Head of caudate nucleus (tissue), 42 donors: Measurements from ENCODE around the gene CASTOR1.
"Not testable (repeated sequence)": the region's sequence is repeated elsewhere in the genome, so short reads cannot be mapped to it uniquely, and the experiment has no call there.

Source experiments
- DNase-seq, 42 donors: peaks; one replicate each; pipeline versions ENCODE4 v3.0.0 to v3.0.0-alpha.2; 2020 to 2021; ENCODE audit warnings: mixed read lengths in 7 of 42
- intact Hi-C: fragments of 100-400 bp; cut with DNase I; formaldehyde crosslinking; loops from one replicate; pipeline ENCODE4 v1.15.0; 2022

The CASTOR1 gene

DNA sequence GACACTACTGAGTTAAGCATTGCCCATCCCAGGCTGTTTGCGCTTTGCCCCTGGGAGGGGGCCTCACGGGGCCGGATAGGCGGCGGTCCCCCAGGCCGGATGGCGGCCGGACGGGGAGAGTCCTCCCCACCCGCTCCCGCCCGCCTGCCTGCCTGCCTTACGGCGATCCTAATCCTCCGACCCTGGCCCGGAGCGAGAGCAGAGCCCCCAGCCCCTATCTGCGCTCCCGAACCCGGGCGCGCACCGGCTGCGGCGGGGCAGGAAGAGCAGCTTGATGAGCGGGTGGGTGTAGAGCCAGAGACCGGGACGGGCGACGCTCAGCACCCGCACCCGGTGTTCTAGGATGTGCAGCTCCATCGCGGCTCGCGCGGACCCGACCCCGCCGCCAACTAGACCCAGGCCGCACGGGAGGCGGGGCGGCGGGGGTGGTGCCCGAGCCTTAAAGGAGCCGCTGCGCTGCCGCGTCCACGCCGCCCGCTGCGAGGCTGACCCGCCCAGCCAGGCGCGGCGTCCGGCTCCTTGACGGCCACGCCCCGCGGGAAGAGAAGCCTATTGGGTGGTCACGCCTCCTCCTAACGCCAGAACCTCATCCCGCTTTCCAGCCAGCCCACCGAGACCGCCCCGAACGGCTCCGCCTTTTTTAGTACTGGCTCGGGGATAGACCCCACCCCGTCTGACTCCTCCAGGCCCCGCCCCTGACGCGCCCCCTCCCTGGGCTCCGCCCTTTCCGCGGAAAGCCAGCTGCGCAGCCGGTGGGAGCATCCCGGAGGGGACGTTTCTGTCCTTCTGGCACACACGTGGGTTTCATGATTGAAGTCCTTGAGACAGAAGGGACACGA is at the start of gene CASTOR1:
CASTOR1 (minus strand) TSS at position 365 of the 839 bp plus-strand sequence; CDS start at position 357, 8 bp downstream.
- peak; percentile 91 to 99 (median 98) for DNase-seq
- intact Hi-C loops = no loop called here

DNA sequence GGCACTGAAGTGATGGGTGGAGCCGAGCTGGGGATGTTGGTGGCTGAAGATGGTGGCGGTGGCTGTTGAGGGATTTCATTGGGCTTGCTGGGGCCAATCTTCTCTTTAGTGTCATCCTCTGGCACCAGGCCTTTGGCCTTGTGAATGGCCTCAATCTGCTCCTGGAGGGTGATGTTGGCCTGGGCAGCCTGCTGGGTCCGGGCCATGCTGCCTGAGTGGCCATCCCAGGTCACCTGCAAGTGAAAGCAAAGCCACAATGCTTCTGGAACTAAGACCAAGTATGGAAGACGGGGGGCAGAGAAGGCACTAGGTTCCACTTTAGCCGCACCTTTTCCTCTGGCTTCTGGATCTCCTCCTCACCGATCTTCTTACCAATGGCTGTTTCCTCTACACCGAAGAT is 49.5 kb upstream of the CASTOR1 start:
- DNase-seq = no peak
- intact Hi-C loops = no loop called here

DNA sequence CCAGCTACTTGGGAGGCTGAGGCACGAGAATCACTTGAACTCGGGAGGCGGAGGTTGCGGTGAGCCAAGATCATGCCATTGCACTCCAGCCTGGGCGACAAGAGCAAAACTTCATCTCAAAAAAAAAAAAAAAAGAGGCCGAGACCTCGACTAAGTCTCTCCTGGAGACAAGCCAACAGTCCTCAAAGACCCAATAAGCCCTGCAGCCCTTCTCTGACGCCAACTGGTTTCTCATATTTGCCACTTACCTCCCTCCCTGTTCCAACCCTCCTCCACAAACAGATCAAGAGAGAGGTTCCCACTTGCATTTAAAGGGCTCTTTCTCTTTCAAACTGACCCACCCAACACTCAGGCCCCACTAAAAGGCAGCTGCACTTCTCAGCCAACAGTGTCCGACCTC is 49.0 kb upstream of the CASTOR1 start:
- intact Hi-C loops, DNase-seq: not testable (repeated sequence)

GRCh38 chr22:30337461-30337778 is 48.1 kb upstream of the CASTOR1 start:
- intact Hi-C loops = no loop called here
- DNase-seq = no peak

DNA sequence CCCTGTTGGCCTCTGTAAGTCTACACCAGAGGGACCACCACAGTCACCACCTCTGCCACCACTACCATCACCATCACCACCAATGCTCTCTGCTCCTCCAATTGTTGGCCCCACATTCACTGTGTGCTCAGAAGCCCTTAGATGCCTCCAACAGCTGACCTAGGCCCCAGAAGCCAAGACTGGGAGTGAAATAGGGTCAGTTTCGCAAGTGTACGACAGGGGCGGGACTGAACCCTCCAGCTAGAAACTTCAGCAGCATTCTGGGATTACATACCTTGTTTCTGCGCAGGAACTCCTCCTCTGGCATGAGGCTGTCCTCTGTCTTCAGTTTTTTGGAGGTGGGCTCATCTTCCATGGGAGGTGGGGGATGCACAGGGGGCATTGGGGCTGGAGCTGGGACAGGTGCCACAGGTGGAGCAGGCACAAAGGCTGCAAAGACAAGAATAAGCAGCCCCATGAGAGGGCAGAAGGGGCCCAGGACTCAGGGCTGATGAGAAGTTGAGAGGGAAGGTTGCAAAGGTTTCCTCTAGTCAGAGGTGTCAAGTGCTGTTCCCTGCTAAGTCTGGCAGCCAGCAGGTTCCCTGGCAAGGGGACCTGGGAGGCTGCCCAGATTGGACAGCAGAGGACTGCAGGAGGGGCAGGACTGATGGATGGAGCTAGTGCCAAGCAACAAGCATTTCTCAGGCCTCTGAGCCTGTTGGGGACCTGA is 47.6 kb upstream of the CASTOR1 start:
- intact Hi-C loops = no loop called here
- DNase-seq = peak in 23 of 42 donors; percentile 11 to 77 (median 40)

- intact Hi-C loops = no loop called here
These were observed 45.9 kb upstream of the CASTOR1 start for GRCh38 chr22:30335236-30335635.

GRCh38 chr22:30334646-30335045 is 45.3 kb upstream of the CASTOR1 start:
- intact Hi-C loops = no loop called here
- no peak for DNase-seq

More at GRCh38 chr22:30335236-30335635, 45.9 kb upstream of the CASTOR1 start:
- no peak for DNase-seq

DNA sequence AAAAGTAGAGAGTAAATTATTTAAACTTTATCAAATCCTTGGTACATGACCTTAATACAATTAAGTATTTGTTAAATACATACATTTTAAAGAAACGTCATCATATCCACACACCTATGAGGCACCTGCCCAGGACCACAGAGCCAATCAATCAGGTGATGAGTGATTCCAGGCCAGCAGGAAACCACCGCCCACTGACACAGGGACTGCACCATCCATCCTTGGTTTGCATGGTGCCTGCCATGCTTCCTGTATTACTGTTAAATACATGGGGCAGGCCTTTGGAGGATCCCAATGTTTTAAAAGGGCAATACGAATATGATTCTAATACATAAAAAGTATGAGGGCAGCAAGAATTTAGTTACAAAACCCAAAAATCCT is 44.4 kb upstream of the CASTOR1 start:
- no peak for DNase-seq
- intact Hi-C loops = no loop called here

- peak in 3 of 42 donors; percentile 37 to 54 (median 52) for DNase-seq
These were observed 43.8 kb upstream of the CASTOR1 start for GRCh38 chr22:30332994-30333706.

DNA sequence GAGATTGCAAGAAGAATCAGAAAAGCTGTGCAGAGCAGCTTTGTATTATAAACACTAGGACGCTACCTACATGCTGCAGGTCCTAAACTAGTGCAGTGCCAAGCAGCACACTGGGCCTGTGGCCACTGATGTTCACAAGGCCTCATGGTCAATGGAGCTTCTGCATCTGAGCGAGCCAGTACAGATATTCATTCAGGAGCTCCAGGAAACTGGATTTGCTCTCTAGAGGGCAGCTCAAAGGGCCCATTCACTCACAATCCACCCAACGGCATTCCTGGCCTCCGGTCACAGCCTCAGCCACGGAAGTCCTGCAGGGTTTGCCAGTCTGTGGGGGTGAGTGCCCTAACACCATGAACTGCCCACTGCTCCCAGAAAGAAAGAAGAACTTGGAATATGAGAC is 43.2 kb upstream of the CASTOR1 start:
- intact Hi-C loops = no loop called here
- peak in 35 of 42 donors; percentile 4 to 76 (median 41) for DNase-seq

More at GRCh38 chr22:30332994-30333706, 43.8 kb upstream of the CASTOR1 start:
- intact Hi-C loops = no loop called here

- intact Hi-C loops = no loop called here
- no peak for DNase-seq
These were observed 39.3 kb upstream of the CASTOR1 start for GRCh38 chr22:30328466-30329049.

DNA sequence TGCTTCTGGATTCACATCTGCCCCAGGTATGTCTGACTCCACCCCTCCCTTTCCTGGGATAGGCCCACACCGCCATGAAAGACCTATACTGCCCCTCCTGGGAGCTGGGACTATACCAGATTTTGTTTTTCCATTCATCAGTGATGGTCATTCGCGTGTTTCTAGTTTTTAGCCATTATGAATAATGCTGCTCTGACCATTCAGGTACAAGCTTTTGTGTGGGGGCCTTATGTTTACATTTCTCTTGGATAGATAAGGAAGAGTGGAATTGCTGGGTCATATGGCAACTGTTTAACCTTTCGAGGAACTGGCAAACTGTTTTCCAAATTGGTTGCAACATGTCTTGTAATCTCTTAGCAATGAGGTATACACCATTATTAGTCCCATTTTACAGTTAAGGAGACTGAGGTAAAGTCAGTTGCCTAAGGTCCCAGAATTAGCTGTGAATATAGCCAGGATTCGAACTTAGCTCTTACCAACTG is 38.6 kb upstream of the CASTOR1 start:
- DNase-seq = no peak
- intact Hi-C loops = no loop called here

GRCh38 chr22:30326706-30327362 is 37.5 kb upstream of the CASTOR1 start, which contains the start of gene TBC1D10A:
Gene TBC1D10A, minus strand, starts transcription at chr22:30326941. Its CDS starts 60 bp downstream, at chr22:30326881.
- peak; percentile 59 to 93 (median 84) for DNase-seq

DNA sequence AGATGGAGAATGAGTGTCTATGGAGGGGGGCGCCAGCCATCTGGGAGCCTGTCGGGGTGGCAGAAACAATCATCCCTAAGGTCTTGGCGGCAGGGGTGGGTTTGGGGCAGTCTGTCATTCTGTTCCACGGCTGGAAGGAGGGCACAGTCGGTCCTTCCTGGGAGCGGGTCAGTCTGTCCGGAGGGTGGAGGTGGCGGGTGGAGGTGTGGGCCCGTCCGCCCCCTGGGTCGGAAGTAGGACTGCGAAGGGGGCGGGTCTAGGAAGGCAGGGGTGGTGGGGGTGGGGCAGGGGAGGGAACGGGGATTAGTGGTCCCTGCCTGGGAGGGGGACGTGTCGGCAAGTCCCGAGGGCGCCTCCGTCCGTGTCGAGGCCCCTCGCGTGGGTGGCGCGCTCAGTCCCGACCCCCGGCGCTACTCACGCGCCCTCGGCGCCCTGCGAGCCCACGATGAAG is 37.0 kb upstream of the CASTOR1 start:
- intact Hi-C loops = no loop called here
- DNase-seq = peak in 2 of 42 donors; percentile 22 to 24

More at GRCh38 chr22:30326706-30327362, 37.5 kb upstream of the CASTOR1 start, which contains the start of gene TBC1D10A:
- intact Hi-C loops = no loop called here

- intact Hi-C loops = no loop called here
- DNase-seq = no peak
These were observed 36.5 kb upstream of the CASTOR1 start for GRCh38 chr22:30325724-30326254.

- intact Hi-C loops = no loop called here
- peak in 9 of 42 donors; percentile 31 to 65 (median 49) for DNase-seq
These were observed 35.9 kb upstream of the CASTOR1 start for GRCh38 chr22:30325065-30325720.

GRCh38 chr22:30324014-30324730 is 34.9 kb upstream of the CASTOR1 start:
- DNase-seq = no peak
- intact Hi-C loops = no loop called here
